ENCODE results near the gene ZNF322.

Gene ZNF322

DNA sequence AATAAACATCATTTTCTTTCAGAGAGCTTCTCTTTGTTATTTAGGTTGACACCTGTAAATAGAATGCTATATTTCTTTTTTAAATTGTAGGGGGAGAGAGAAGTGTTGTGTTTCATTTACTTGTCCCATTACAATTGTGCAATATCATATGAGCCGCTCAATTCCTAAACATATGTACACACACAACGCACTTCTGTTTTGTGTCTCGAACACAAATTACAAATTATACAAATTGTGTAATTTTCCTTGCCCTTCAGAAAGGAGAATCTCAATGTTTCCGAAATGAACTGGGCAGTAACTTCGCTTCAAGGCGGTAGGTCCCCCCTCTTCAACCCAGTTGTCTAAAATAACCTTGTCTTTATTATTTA is 65.4 kb downstream of the ZNF322 start:
- no peak for DNase-seq
- no peak overlapping the region for H3K27ac ChIP-seq (ENCODE audit: low read length)
- TF ChIP-seq, protein P1, sequence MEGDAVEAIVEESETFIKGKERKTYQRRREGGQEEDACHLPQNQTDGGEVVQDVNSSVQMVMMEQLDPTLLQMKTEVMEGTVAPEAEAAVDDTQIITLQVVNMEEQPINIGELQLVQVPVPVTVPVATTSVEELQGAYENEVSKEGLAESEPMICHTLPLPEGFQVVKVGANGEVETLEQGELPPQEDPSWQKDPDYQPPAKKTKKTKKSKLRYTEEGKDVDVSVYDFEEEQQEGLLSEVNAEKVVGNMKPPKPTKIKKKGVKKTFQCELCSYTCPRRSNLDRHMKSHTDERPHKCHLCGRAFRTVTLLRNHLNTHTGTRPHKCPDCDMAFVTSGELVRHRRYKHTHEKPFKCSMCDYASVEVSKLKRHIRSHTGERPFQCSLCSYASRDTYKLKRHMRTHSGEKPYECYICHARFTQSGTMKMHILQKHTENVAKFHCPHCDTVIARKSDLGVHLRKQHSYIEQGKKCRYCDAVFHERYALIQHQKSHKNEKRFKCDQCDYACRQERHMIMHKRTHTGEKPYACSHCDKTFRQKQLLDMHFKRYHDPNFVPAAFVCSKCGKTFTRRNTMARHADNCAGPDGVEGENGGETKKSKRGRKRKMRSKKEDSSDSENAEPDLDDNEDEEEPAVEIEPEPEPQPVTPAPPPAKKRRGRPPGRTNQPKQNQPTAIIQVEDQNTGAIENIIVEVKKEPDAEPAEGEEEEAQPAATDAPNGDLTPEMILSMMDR (IDR thresholded peaks at IDR 0.05; ENCODE audit: low read length), result no peak
- TF ChIP-seq EZH2phosphoT487 (IDR thresholded peaks at IDR 0.05; ENCODE audit: low read length), result no peak
- TF ChIP-seq EZH2 (optimal IDR thresholded peaks at IDR 0.05; ENCODE audit: low read depth, low read length), result no peak
- H3K4me1 ChIP-seq (ENCODE audit: low read length), result peaks cover 8% of the 10 kb centered on the region; the same call in 1 of the 2 replicates
- H3K79me2 ChIP-seq (ENCODE audit: low read length), result peaks cover 22% of the 10 kb centered on the region
- no peak overlapping the region for H3K4me2 ChIP-seq (ENCODE audit: low read depth, low read length)
- no peaks in the 10 kb centered on the region for H3K9me3 ChIP-seq (replicated peaks; ENCODE audit: insufficient read depth, low read length)
- peaks cover 3% of the 10 kb centered on the region; the same call in 1 of the 2 replicates for H3K36me3 ChIP-seq (replicated peaks; ENCODE audit: insufficient read depth, low read length)
- no peaks in the 10 kb centered on the region for H3K9me2 ChIP-seq (replicated peaks; ENCODE audit: insufficient read depth, low read length)
- no peaks in the 10 kb centered on the region for H4K20me1 ChIP-seq (ENCODE audit: insufficient read depth, low read length)
- H3K27me3 ChIP-seq (replicated peaks; ENCODE audit: insufficient read depth, low read length), result no peaks in the 10 kb centered on the region
- peaks cover 8% of the 10 kb centered on the region for H3F3A ChIP-seq (ENCODE audit: insufficient read depth, low read length)
- no peak overlapping the region for H3K4me3 ChIP-seq (ENCODE audit: low read length)
- no peak overlapping the region for H3K9ac ChIP-seq (ENCODE audit: low read length)
- no peak overlapping the region for H2AFZ ChIP-seq (ENCODE audit: low read length)

DNA sequence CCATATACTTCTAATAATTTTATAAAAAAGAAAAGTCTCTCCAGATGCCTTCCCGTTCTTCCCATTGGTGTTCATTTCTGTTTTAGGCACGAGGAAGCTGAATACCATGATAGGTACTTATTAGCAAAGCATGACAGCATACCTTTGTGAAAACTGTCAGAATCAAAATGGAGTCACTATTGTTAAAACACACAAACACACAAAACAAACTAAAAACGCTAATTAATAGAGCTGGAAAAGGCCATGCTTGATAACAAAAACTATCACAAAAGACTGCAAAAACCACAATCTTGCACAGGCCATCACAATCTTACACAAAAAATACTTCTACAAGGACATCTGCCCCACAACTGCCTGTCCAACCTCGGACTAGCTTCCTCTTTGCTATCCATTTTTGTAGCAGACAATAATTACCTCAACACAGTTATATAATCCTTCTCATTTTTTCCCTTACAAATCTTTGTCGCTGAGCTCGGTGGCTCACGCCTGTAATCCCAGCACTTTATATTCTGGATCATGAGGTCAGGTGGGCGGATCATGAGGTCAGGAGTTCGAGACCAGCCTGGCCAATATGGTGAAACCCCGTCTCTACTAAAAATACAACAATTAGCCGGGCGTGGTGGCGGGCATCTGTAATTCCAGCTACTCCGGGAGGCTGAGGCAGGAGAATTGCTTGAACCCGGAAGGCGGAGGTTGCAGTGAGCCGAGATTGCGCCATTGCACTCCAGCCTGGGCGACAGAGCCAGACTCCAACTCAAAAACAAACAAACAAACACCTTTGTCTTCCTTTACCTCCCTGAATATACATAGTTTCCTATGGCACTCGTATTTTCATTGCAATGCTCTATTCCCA is 66.0 kb downstream of the ZNF322 start:
- no peak for TF ChIP-seq EZH2 (optimal IDR thresholded peaks at IDR 0.05; ENCODE audit: low read depth, low read length)
- no peak for TF ChIP-seq EZH2phosphoT487 (IDR thresholded peaks at IDR 0.05; ENCODE audit: low read length)
- TF ChIP-seq, protein P1 (IDR thresholded peaks at IDR 0.05; ENCODE audit: low read length), result no peak
- Histone ChIP-seq H3K9me3 (replicated peaks; ENCODE audit: insufficient read depth, low read length) (no peaks in the 10 kb centered on the region), H2AFZ (ENCODE audit: low read length) (no peak overlapping the region), H3K4me3 (ENCODE audit: low read length) (no peak overlapping the region), H3K27me3 (replicated peaks; ENCODE audit: insufficient read depth, low read length) (no peaks in the 10 kb centered on the region), H3K79me2 (ENCODE audit: low read length) (peaks cover 19% of the 10 kb centered on the region), H3K27ac (ENCODE audit: low read length) (no peak overlapping the region), H3F3A (ENCODE audit: insufficient read depth, low read length) (peaks cover 8% of the 10 kb centered on the region), H4K20me1 (ENCODE audit: insufficient read depth, low read length) (no peaks in the 10 kb centered on the region), H3K36me3 (replicated peaks; ENCODE audit: insufficient read depth, low read length) (no peaks in the 10 kb centered on the region), H3K4me2 (ENCODE audit: low read depth, low read length) (no peak overlapping the region), H3K9ac (ENCODE audit: low read length) (no peak overlapping the region), H3K9me2 (replicated peaks; ENCODE audit: insufficient read depth, low read length) (no peaks in the 10 kb centered on the region), H3K4me1 (ENCODE audit: low read length) (peaks cover 8% of the 10 kb centered on the region; the same call in 1 of the 2 replicates)
- DNase-seq, result no peak

DNA sequence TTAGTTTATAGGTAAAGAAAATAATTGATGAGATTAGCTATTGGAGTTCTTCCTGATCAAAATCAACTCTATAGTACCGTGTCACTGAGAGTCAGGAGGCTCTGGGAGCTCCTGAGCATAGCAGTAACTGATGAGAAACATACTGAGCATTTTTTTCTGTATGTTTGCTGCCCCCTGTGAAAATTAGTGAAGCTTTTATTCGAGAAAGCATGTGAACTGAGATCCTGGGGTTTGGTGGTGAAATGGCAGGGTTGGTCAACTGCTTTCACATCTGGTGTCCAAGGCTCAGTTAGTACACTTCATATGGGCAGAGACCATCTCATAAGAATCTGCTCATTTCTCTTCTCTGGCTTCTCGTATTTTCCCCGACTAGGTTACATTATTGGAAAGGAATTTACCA is 66.9 kb downstream of the ZNF322 start:
- no peaks in the 10 kb centered on the region for H4K20me1 ChIP-seq (ENCODE audit: insufficient read depth, low read length)
- no peak overlapping the region for H3K9ac ChIP-seq (ENCODE audit: low read length)
- DNase-seq, result no peak
- no peak overlapping the region for H3K27ac ChIP-seq (ENCODE audit: low read length)
- H3K4me2 ChIP-seq (ENCODE audit: low read depth, low read length), result no peak overlapping the region
- peaks cover 10% of the 10 kb centered on the region for H3K79me2 ChIP-seq (ENCODE audit: low read length)
- H3K27me3 ChIP-seq (replicated peaks; ENCODE audit: insufficient read depth, low read length), result no peaks in the 10 kb centered on the region
- H3K9me3 ChIP-seq (replicated peaks; ENCODE audit: insufficient read depth, low read length), result no peaks in the 10 kb centered on the region
- no peak overlapping the region for H2AFZ ChIP-seq (ENCODE audit: low read length)
- H3K9me2 ChIP-seq (replicated peaks; ENCODE audit: insufficient read depth, low read length), result no peaks in the 10 kb centered on the region
- no peak overlapping the region for H3K4me3 ChIP-seq (ENCODE audit: low read length)
- peaks cover 8% of the 10 kb centered on the region for H3F3A ChIP-seq (ENCODE audit: insufficient read depth, low read length)
- no peaks in the 10 kb centered on the region for H3K36me3 ChIP-seq (replicated peaks; ENCODE audit: insufficient read depth, low read length)
- H3K4me1 ChIP-seq (ENCODE audit: low read length), result peaks cover 3% of the 10 kb centered on the region; the same call in 1 of the 2 replicates
- TF ChIP-seq EZH2phosphoT487 (IDR thresholded peaks at IDR 0.05; ENCODE audit: low read length), result no peak
- TF ChIP-seq EZH2 (optimal IDR thresholded peaks at IDR 0.05; ENCODE audit: low read depth, low read length), result no peak
- TF ChIP-seq, protein P1 (IDR thresholded peaks at IDR 0.05; ENCODE audit: low read length), result no peak

Measured in MM.1S (cell line).